Activated naive CD4-positive, alpha-beta T cell treated with anti-CD3 and anti-CD28 coated beads, Interleukin-2, amount 10 ng/mL, durations not matched to agents 7 days and 5 days (primary cell): ENCODE results near the gene ICAM4.
"Not testable (repeated sequence)": the region's sequence is repeated elsewhere in the genome, so short reads cannot be mapped to it uniquely, and the experiment has no call there.

ENCODE experiments used
- CTCF ChIA-PET: fragments of 350-600 bp; sonication (Branson Sonifier 250); formaldehyde crosslinking; loops from one replicate; lab custom pipeline; 2021; ENCODE audit warnings: antibody characterized with exemption; lab: Charles Lee
- DNase-seq: peaks from one replicate; pipeline ENCODE4 v3.0.0-alpha.2; 2020
- H3K27ac Mint-ChIP-seq: one replicate; pipeline ENCODE4 v1.8.0; 2021; ENCODE audit warnings: mild to moderate bottlenecking, moderate library complexity, mixed read lengths
- H3K27me3 Mint-ChIP-seq: one replicate; pipeline ENCODE4 v1.8.0; 2021; ENCODE audit warnings: mild to moderate bottlenecking, mixed read lengths
- H3K36me3 Mint-ChIP-seq: one replicate; pipeline ENCODE4 v1.8.0; 2021; ENCODE audit warnings: mixed read lengths
- H3K4me1 Mint-ChIP-seq: one replicate; pipeline ENCODE4 v1.8.0; 2021; ENCODE audit warnings: mixed read lengths
- H3K4me3 Mint-ChIP-seq: one replicate; pipeline ENCODE4 v1.8.0; 2021; ENCODE audit warnings: mild to moderate bottlenecking, moderate library complexity, mixed read lengths
- H3K9me3 Mint-ChIP-seq: one replicate; pipeline ENCODE4 v1.8.0; 2021; ENCODE audit warnings: mixed read lengths

Gene ICAM4

GRCh38 chr19:10328558-10329429 is 42.0 kb downstream of the ICAM4 start:
- CTCF ChIA-PET = no interaction called here

GRCh38 chr19:10329555-10329954 is 42.8 kb downstream of the ICAM4 start:
- Mint-ChIP-seq H3K36me3 (peaks cover 43% of the 10 kb centered on the region), H3K4me1 (peaks cover 33% of the 10 kb centered on the region), H3K27me3 (no peaks in the 10 kb centered on the region), H3K4me3 (no peak overlapping the region), H3K9me3 (no peaks in the 10 kb centered on the region), H3K27ac (no peak overlapping the region)
- DNase-seq = no peak
- CTCF ChIA-PET = no interaction called here

More at GRCh38 chr19:10328558-10329429, 42.0 kb downstream of the ICAM4 start:
- H3K27ac Mint-ChIP-seq = no peak overlapping the region
- no peaks in the 10 kb centered on the region for H3K9me3 Mint-ChIP-seq
- H3K36me3 Mint-ChIP-seq = peaks cover 42% of the 10 kb centered on the region
- peaks cover 26% of the 10 kb centered on the region for H3K4me1 Mint-ChIP-seq
- no peaks in the 10 kb centered on the region for H3K27me3 Mint-ChIP-seq
- DNase-seq = no peak
- H3K4me3 Mint-ChIP-seq = no peak overlapping the region

- Mint-ChIP-seq H3K27me3 (no peaks in the 10 kb centered on the region), H3K4me1 (peaks cover 48% of the 10 kb centered on the region), H3K4me3 (peak overlapping the region; percentile 95), H3K36me3 (peaks cover 47% of the 10 kb centered on the region), H3K9me3 (no peaks in the 10 kb centered on the region), H3K27ac (peak overlapping the region; percentile 93)
- no peak for DNase-seq
- CTCF ChIA-PET = interaction anchor here (1.0 kb wide), 1 partner anchor 12 kb away, joined by 3 read pairs; no protein-coding TSS in a partner anchor
Measured at GRCh38 chr19:10332158-10332964, 45.6 kb downstream of the ICAM4 start.

- H3K27ac Mint-ChIP-seq = peak within 1 kb of the TSS; percentile 93
- H3K36me3 Mint-ChIP-seq = peaks cover 47% of the 10 kb centered on the region
- peak within 1 kb of the TSS; percentile 95 for H3K4me3 Mint-ChIP-seq
- CTCF ChIA-PET = interaction anchor here (1.0 to 1.1 kb wide), 4 partner anchors 12 to 62 kb away, joined by 3 to 9 read pairs (median 6); partner anchors contain the start of gene ICAM1
- H3K4me1 Mint-ChIP-seq = peaks cover 50% of the 10 kb centered on the region
- H3K27me3 Mint-ChIP-seq = no peaks in the 10 kb centered on the region
- no peaks in the 10 kb centered on the region for H3K9me3 Mint-ChIP-seq
- DNase-seq = peak; percentile 99
Measured at GRCh38 chr19:10332965-10333757, 46.4 kb downstream of the ICAM4 start, which contains the start of gene RAVER1. RAVER1 (minus strand) TSS chr19:10333529; CDS start chr19:10333507, 22 bp downstream.

GRCh38 chr19:10333758-10334587 is 47.2 kb downstream of the ICAM4 start:
- peak overlapping the region; percentile 93 for H3K27ac Mint-ChIP-seq
- DNase-seq = no peak
- H3K9me3 Mint-ChIP-seq = no peaks in the 10 kb centered on the region
- peaks cover 58% of the 10 kb centered on the region for H3K4me1 Mint-ChIP-seq
- H3K36me3 Mint-ChIP-seq = peaks cover 51% of the 10 kb centered on the region
- CTCF ChIA-PET = interaction anchor here (1.0 to 1.1 kb wide), 4 partner anchors 11 to 63 kb away, joined by 3 to 9 read pairs (median 6); partner anchors contain the start of gene ICAM1
- H3K4me3 Mint-ChIP-seq = peak overlapping the region; percentile 95
- no peaks in the 10 kb centered on the region for H3K27me3 Mint-ChIP-seq

GRCh38 chr19:10334588-10335351 is 48.0 kb downstream of the ICAM4 start:
- no peak overlapping the region for H3K27ac Mint-ChIP-seq
- no peaks in the 10 kb centered on the region for H3K27me3 Mint-ChIP-seq
- peak; percentile 54 for DNase-seq
- H3K4me3 Mint-ChIP-seq = no peak overlapping the region
- no peaks in the 10 kb centered on the region for H3K9me3 Mint-ChIP-seq
- CTCF ChIA-PET = no interaction called here
- peaks cover 63% of the 10 kb centered on the region for H3K4me1 Mint-ChIP-seq
- H3K36me3 Mint-ChIP-seq = peaks cover 50% of the 10 kb centered on the region

GRCh38 chr19:10335352-10335985 is 48.7 kb downstream of the ICAM4 start:
- DNase-seq = no peak
- H3K4me1 Mint-ChIP-seq = peaks cover 65% of the 10 kb centered on the region
- H3K27ac Mint-ChIP-seq = no peak overlapping the region
- no peaks in the 10 kb centered on the region for H3K9me3 Mint-ChIP-seq
- H3K36me3 Mint-ChIP-seq = peaks cover 43% of the 10 kb centered on the region
- no peaks in the 10 kb centered on the region for H3K27me3 Mint-ChIP-seq
- CTCF ChIA-PET = no interaction called here
- H3K4me3 Mint-ChIP-seq = no peak overlapping the region

- not testable (repeated sequence) for H3K27ac Mint-ChIP-seq, H3K27me3 Mint-ChIP-seq, H3K9me3 Mint-ChIP-seq, H3K4me3 Mint-ChIP-seq, DNase-seq
- CTCF ChIA-PET = interaction anchor here (1.1 kb wide), 1 partner anchor 22 kb away, joined by 3 read pairs; no protein-coding TSS in a partner anchor
- Mint-ChIP-seq H3K36me3 (peaks cover 43% of the 10 kb centered on the region), H3K4me1 (peaks cover 68% of the 10 kb centered on the region)
Measured at GRCh38 chr19:10336725-10337124, 50.0 kb downstream of the ICAM4 start.
